Astrocyte of the spinal cord (primary cell): ENCODE measurements around the gene NTHL1.

Source experiments
- DNase-seq: peaks from one replicate; pipeline ENCODE4 v3.0.0; 2011; ENCODE audit warnings: low read depth, low spot score
- H3K4me3 ChIP-seq: 2 replicates; pipeline ENCODE4 v1.5.1; 2011; ENCODE audit warnings: low read depth, mild to moderate bottlenecking, low read length, moderate library complexity
- in situ Hi-C: cut with HindIII; loops from 2 replicates; pipeline ENCODE4 v1.10.0; 2017; ENCODE audit warnings: low sequenced_read_pairs
- TF ChIP-seq, protein P1 (sequence below): IDR thresholded peaks from 2 replicates; pipeline ENCODE4 v1.5.1; 2012; ENCODE audit warnings: low read depth, mild to moderate bottlenecking, low read length, inconsistent platforms

NTHL1 gene

DNA sequence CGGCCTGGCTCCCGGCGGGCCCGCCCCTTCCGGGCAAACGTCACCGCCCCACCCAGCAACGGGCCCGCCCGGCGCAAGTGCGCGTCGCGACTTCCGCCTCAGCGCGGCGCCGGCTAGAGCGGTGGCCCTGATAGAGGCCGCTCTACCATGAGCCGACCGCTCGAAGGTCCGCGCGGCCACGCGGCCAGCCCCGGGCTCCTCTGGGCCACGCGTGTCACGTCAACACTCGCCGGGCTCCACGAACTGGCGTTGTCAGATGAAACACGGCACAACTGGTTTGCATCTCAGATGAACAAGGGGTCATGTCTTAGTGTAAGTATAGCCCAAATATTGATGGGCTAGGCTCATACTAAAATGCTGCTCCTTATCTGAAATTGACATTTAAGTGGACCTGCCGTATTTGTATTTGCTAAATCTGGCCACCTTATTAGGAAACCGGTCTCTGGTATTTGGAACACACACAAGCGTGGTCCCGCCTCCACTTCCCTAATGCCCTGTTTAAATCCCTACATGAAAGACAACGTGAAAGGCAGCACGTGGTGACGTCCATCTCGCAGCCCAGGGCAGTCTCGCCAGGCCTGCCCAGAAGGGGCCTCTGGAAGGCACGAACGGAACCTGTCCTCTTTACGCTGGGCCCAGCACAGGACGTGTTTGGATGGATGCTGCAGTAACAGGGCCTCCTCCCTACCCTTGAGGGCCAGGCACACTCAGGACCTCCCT, 37.7 kb downstream of the NTHL1 start, which contains the start of gene ZNF598:
ZNF598 (minus strand) TSS at position 31 of the 720 bp plus-strand sequence.
- DNase-seq, result peak; percentile 86
- in situ Hi-C loops, result no loop called here
- TF ChIP-seq, protein P1, sequence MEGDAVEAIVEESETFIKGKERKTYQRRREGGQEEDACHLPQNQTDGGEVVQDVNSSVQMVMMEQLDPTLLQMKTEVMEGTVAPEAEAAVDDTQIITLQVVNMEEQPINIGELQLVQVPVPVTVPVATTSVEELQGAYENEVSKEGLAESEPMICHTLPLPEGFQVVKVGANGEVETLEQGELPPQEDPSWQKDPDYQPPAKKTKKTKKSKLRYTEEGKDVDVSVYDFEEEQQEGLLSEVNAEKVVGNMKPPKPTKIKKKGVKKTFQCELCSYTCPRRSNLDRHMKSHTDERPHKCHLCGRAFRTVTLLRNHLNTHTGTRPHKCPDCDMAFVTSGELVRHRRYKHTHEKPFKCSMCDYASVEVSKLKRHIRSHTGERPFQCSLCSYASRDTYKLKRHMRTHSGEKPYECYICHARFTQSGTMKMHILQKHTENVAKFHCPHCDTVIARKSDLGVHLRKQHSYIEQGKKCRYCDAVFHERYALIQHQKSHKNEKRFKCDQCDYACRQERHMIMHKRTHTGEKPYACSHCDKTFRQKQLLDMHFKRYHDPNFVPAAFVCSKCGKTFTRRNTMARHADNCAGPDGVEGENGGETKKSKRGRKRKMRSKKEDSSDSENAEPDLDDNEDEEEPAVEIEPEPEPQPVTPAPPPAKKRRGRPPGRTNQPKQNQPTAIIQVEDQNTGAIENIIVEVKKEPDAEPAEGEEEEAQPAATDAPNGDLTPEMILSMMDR, result no peak
- peak within 1 kb of the TSS; percentile 76 for H3K4me3 ChIP-seq

DNA sequence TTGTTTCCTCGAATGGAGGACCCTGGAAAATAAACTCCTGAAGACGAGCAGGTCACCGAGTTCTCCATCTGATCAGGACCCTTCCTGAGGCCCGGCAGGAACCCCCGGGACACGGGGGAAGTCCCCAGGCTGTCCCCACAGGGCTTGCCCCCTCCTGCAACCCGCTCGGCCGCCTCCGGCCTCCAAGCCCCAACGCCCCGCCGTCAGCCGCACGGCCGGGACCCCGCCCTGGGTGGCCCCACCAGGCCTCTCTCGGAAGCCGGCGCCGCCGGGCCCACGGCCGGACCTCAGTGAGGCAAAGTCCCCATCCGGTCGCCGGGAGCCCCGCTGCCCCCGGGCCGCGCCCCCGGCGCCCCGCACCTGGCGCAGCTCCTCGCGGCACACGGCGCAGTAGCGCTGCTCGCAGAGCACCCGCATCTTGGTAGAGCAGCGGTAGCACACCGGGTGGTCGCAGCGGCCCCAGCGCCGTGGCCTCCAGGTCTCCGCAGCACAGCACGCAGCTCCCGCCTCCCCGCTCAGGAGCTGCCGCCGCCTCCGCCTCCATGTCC, 38.4 kb downstream of the NTHL1 start:
- TF ChIP-seq, protein P1, result no peak
- no peak for DNase-seq
- peak overlapping the region; percentile 76 for H3K4me3 ChIP-seq
- in situ Hi-C loops, result no loop called here

DNA sequence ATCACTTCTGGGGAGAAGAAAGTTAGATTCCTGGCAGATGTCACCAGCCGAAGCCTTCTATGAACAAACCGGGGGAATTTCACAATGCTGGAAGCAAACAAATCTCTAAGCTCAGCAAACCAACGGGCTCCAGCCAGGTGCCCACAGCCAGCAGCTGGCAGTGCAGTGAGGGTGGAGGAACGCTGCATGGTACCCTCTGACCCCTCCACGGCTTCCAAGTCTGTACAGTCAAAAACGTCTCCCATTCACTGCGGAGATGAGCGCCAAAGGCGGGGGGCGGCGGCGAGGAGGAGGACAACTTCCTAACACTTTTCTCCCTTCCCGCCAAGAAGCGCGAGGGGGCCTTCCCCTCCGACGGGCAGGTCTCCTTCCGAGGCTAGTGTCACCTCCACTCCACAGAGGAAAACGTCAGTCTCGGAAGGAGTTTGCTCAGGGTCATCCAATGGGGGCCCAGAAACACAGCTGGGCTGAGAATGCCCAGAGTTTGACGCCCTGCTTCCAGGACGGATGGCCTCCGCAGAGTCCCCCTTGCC, 38.9 kb downstream of the NTHL1 start:
- TF ChIP-seq, protein P1, result no peak
- in situ Hi-C loops, result no loop called here
- DNase-seq, result no peak
- H3K4me3 ChIP-seq, result peak overlapping the region; percentile 76

DNA sequence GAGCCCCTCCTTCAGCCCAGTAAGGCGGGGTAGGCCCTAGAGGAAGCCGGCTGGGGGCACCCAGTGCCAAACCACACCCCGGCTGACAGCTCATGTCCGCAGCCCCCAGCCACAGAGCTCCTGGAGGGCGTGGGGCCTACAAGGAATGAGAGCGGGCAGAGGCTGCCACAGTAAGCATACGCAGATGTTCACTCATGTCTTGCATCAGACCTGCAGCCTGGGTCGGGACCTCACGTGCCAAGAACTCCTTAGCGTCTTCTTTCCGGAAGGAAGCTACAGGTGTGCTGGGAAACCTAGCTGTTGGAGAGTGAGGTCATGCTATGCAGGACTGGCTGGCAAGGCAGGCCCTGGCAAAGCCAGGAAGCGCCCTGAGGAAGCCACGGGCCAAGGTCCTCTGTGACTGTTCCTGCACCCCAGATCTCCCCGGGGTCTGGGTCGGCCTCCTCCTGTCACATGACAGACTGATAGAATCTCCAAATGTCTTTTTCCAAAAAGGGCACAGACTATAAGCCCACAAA, 39.6 kb downstream of the NTHL1 start:
- DNase-seq, result peak; percentile 39
- TF ChIP-seq, protein P1, result no peak
- peak overlapping the region; percentile 76 for H3K4me3 ChIP-seq
- in situ Hi-C loops, result no loop called here

DNA sequence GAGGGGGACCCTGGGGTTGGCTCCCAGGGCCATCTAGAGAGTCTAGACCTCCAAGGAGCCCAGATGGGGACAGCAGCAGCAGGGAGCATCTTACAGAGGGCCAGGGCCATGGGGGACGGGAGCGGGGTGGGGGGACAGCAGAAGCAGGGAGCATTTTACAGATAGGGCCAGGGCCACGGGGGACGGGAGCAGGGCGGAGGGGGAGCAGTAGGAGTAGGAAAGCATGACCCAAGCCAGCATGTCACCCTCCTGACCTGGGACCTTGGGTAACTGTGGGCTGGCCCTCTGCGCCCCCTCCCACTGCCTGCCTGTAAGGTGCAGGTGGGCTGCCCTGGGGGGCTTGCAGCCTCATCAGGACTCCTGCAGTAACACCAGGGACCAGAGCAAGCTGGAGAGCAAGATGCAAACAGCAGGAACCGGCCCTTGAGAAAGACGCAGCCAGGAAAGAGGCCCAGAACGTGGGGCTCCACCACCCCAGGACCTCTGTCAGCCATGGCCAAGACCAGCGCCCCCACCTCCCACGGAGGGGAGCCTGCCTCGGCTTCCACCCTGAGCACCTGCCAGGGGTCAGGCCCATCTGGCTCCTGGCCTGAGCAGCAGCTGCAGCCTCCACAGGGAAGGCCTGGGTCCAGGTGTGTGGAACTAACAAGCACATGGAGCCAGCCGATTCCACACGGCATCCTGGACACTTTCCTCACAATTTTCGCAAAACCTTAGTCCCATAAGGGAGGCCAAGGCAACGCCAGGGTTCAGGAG, 40.4 kb downstream of the NTHL1 start:
- TF ChIP-seq, protein P1, result no peak
- in situ Hi-C loops, result no loop called here
- DNase-seq, result no peak
- H3K4me3 ChIP-seq, result peak overlapping the region; percentile 10

DNA sequence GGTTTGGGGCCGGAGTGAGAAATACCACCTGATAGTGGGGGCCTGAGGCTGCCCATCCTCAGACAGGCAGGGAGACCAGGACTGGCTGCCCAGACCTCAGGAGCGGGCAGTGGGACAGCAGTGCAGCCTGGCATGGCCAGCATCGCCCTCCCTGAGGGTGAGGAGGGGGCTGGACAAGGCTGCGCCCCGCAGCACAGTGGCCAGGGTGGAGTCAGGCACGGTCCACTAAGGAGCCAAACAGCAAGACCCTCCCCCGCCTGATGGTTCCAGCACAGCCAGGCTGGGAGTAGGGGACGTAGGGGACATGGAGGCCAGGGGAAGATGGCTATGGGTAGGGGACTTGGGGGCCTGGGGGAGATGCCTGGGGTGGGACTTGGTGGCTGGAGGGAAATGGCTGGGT, 41.3 kb downstream of the NTHL1 start:
- H3K4me3 ChIP-seq, result no peak overlapping the region
- in situ Hi-C loops, result no loop called here
- no peak for DNase-seq
- TF ChIP-seq, protein P1, result no peak
